Astrocyte of the cerebellum (primary cell): ENCODE measurements around the gene ZNG1A.
A peak's percentile ranks its signal among the peaks of the same experiment; 100 is the strongest.
"Not testable (repeated sequence)": the region's sequence is repeated elsewhere in the genome, so short reads cannot be mapped to it uniquely, and the experiment has no call there.

Experiments used
- DNase-seq: peaks from one replicate; pipeline ENCODE4 v3.0.0-alpha.2; 2011; ENCODE audit warnings: low read depth
- H3K4me3 ChIP-seq: 2 replicates; pipeline ENCODE4 v1.5.1; 2011; ENCODE audit warnings: mild to moderate bottlenecking, low read depth, low read length, moderate library complexity
- in situ Hi-C: cut with HindIII; loops from 2 replicates; pipeline ENCODE4 v1.10.0; 2017; ENCODE audit warnings: low sequenced_read_pairs
- TF ChIP-seq, protein P1 (sequence below): IDR thresholded peaks from 2 replicates; pipeline ENCODE4 v1.5.1; 2012; ENCODE audit warnings: low read length, low read depth, moderate library complexity, mild to moderate bottlenecking; ENCODE audit errors: missing control alignments

ZNG1A gene

DNA sequence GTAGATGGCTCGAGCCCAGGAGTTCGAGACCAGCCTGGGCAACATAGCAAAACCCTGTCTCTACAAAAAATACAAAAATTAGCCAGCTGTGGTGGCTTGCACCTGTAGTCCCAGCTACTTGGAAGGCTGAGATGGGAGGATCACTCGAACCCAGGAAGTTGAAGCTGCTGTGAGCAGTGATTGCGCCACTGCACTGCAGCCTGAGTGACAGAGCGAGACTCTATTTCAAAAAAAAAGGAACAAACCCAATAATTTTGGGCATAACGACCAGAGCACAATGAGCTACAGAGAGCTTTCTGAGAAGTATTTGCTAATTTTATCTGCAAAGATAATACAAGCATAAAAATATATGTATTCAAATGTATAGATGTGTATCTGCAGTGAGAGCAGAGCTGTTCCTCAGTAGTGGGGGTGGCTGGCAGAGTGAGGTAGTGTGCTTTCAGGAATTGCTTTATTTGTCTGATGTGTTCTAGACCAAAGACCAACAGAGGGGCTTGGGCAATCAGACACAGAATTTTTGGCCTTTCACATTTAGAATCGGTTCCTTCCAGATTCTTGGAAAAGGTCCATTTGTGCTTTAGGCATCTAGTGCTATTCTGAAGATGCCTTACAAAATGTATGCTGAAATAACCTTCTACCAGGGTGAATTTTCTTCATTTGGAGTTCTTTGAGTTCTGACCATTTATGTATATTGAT lies 41.0 kb upstream of the ZNG1A start:
- TF ChIP-seq, protein P1, sequence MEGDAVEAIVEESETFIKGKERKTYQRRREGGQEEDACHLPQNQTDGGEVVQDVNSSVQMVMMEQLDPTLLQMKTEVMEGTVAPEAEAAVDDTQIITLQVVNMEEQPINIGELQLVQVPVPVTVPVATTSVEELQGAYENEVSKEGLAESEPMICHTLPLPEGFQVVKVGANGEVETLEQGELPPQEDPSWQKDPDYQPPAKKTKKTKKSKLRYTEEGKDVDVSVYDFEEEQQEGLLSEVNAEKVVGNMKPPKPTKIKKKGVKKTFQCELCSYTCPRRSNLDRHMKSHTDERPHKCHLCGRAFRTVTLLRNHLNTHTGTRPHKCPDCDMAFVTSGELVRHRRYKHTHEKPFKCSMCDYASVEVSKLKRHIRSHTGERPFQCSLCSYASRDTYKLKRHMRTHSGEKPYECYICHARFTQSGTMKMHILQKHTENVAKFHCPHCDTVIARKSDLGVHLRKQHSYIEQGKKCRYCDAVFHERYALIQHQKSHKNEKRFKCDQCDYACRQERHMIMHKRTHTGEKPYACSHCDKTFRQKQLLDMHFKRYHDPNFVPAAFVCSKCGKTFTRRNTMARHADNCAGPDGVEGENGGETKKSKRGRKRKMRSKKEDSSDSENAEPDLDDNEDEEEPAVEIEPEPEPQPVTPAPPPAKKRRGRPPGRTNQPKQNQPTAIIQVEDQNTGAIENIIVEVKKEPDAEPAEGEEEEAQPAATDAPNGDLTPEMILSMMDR = no peak
- no peak overlapping the region for H3K4me3 ChIP-seq
- no peak for DNase-seq
- in situ Hi-C loops = no loop called here

DNA sequence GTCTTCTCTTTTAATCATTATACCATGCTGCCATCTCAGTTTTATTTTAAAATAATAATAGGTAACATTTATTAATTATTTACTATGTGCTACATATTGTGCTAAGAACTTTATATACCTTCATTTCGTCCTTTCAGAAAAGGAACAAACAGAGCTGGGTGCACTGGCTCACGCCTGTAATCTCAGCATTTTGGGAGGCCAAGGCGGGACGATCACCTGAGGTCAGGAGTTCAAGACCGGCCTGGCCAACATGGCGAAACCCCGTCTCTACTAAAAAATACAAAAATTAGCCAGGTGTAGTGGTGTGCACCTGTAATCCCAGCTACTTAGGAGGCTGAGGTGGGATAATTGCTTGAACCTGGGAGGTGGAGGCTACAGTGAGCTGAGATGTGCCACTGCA lies 40.2 kb upstream of the ZNG1A start:
- in situ Hi-C loops, DNase-seq, H3K4me3 ChIP-seq: not testable (repeated sequence)

DNA sequence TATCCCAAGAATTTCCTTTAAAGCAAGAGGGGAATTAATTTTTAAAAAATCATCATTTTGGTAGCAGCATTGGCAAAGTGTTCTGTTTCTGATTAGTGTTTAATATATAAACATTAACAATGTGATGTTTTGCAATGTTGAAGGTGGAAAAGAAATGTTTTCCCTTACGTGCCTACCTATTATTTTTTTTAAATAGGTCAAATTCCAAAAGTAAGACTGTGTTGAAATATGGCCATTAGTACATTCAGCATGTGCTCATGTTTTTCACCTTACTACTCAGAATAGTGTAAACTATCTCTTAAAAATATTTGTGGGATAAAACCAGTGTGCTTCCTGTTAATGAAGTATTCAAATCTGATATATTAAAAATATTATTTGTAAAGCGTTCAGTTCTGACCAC lies 39.1 kb upstream of the ZNG1A start:
- no peak overlapping the region for H3K4me3 ChIP-seq
- TF ChIP-seq, protein P1 = no peak
- DNase-seq = no peak
- in situ Hi-C loops = no loop called here

DNA sequence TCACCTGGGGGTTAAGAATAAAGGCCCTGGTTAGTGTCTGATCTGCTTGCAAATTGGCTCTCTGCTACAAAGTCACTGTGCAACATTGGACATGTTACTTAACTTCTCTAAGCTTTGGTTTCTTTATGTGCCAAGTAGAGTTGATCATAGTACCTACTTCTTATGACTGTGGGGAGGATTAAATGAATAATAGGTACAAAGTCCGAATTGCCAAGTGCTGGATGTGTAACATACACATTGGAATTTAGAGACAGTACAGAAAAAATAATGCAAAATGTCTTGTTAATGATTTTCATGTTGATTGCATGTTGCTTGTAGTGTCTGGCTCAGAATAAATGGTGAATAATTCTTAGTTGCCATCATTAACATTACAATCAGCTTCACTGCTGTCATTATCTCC lies 38.0 kb upstream of the ZNG1A start:
- no peak overlapping the region for H3K4me3 ChIP-seq
- in situ Hi-C loops = no loop called here
- TF ChIP-seq, protein P1 = no peak
- no peak for DNase-seq

DNA sequence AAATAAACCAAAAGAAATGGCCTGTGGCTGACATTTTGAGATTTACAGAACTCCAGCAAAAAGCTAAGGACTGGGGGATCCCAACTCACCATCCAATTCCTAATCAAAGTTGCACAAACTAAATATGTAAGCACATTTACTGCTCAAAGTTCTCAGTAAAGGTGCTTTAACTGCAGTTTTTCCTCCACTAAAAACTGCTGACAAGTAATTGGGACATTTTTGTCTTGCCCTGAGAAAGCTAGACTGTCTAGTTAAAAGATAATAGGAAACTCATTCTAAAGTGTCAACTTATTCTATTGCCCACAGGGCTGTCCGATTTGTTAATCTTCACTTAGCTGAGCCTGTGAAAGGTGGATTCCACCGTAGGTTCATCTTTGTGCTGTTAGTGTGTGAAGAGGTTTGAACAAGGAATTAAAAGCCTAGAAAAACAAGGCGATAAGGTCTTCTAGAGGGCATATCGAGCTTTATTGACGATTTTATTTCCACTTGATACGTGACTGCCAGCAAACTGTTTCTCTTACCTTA lies 36.8 kb upstream of the ZNG1A start:
- in situ Hi-C loops = no loop called here
- no peak overlapping the region for H3K4me3 ChIP-seq
- TF ChIP-seq, protein P1 = no peak
- DNase-seq = no peak

DNA sequence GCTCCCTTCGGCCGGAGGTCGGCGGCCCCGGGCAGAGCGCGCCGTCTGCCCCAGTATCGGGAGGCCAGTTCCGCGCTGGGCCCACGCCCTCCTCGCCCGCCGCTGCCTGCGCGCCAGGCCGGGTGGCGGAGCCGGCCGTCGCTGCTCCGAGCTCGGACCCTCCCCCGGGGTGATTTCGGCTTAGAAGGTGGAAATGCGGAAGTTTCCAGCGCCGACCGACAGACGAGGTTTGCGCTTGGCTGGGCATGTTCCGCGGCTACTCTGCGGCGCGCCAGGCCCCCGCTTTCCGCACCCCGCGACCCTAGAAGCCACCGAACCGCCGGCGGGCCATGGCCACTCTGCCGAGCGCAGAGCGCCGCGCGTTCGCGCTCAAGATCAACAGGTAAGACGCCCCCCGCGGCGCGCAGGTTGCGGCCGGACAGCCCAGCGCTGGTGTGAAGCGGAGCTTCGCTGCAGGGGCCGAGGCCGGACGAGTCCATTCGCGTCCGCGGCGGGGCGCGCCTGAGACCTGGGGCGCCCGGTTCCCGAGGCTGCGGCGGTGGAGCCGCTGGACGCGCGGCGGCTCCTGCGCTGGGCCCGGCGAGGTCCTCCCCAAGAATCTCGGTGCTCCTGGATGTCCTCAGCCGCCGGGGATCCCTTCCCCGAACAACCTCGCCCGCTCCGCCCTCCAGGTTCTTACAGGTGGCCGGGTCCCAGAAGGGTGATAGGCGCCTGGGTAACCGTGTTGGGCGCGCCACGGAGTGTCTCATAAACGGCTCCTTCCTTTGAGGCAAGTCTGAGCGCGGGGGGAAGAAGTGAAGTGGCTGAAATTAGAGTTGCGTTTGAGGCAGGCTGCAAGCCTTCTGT lies 36.0 kb upstream of the ZNG1A start, which contains the start of gene DOCK8:
TSS of gene DOCK8 (plus strand) at position 218 of the 846 bp plus-strand sequence. CDS start at position 330, 112 bp downstream.
- DNase-seq = no peak
- TF ChIP-seq, protein P1 = no peak
- peak within 1 kb of the TSS; percentile 43 for H3K4me3 ChIP-seq
- in situ Hi-C loops = no loop called here

DNA sequence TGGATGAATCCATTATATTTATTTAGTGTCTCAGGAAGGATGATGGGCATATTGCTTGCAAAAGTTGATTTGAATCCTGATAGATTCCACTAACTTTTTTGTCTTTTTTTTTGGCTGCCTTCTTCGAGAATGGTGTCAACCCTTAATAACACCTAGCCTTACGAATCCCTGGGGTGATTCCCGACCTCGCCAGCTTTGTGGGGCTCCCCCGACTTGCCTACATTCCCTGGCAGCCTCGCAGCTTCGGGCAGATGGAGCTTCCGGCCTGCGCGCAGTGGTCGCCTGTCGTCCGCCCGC lies 35.4 kb upstream of the ZNG1A start:
- no peak for DNase-seq
- in situ Hi-C loops = no loop called here
- TF ChIP-seq, protein P1 = no peak
- peak overlapping the region; percentile 43 for H3K4me3 ChIP-seq

DNA sequence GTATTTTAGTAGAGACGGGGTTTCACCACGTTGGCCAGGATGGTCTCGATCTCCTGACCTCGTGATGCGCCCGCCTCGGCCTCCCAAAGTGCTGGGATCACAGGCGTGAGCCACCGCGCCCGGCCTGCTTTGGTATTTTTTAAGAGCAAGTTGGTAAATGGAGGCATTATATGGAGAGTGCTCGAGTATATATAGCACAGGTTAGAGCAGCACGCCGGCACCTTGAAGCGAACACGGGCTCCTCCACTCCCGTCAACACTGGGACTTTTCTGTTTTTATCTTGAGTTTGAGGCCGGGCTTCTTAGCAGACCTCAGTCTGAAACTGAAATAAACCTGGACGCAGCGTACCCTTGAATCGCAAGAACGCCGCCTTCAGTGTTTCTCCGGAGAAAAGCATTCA lies 35.0 kb upstream of the ZNG1A start:
- H3K4me3 ChIP-seq, in situ Hi-C loops, DNase-seq: not testable (repeated sequence)
